Esophagus squamous epithelium (tissue), 5 donors: ENCODE results near the gene ADAM12. TPM values are rescaled to one million over a fixed set of nuclear protein-coding genes. Genes with fewer than 3 reads are reported as not detected.

Experiments
- DNase-seq: peaks from one replicate; lab custom pipeline; 2025; lab: John Stamatoyannopoulos, UW
- H3K27ac ChIP-seq, 4 donors: fragments of 200-600 bp; sonication (generic); one replicate each; pipeline ENCODE4 v1.5.1; 2016 to 2019; ENCODE audit warnings: mild to moderate bottlenecking in 1 of 4
- H3K27me3 ChIP-seq, 4 donors: fragments of 200-600 bp; sonication (generic); 1 replicate in 3 of 4; 2 replicates in 1 of 4; pipeline versions ENCODE4 v1.5.1 to v1.6.0; 2017 to 2021; ENCODE audit warnings: antibody characterized with exemption in 1 of 4
- H3K36me3 ChIP-seq, 3 donors: fragments of 200-600 bp; sonication (generic); one replicate each; pipeline ENCODE4 v1.5.1; 2016 to 2019
- H3K4me1 ChIP-seq, 3 donors: fragments of 200-600 bp; sonication (generic); one replicate each; pipeline ENCODE4 v1.5.1; 2017 to 2019
- H3K4me3 ChIP-seq, 4 donors: fragments of 200-600 bp; sonication (generic); 1 replicate in 3 of 4; 2 replicates in 1 of 4; pipeline ENCODE4 v1.5.1; 2016 to 2019; ENCODE audit warnings: mild to moderate bottlenecking in 2 of 4, moderate library complexity in 1 of 4
- H3K9me3 ChIP-seq, 3 donors: fragments of 200-600 bp; sonication (generic); one replicate each; pipeline ENCODE4 v1.5.1; 2016 to 2019
- CTCF ChIP-seq, 6 experiments: fragments of 450-650 bp in 4 of 6; fragments of 200-600 bp in 2 of 6; sonication (generic) in 2 of 6; IDR thresholded peaks; one replicate each; pipeline ENCODE4 v1.5.1; 2016 to 2019; ENCODE audit warnings: antibody characterized with exemption in 6 of 6, mild to moderate bottlenecking in 4 of 6, moderate library complexity in 4 of 6
- POLR2A ChIP-seq, 4 donors: fragments of 450-650 bp; IDR thresholded peaks; one replicate each; pipeline ENCODE4 v1.6.1; 2017; ENCODE audit warnings: antibody characterized with exemption in 4 of 4, mild to moderate bottlenecking in 4 of 4, moderate library complexity in 3 of 4
- WGBS, 2 donors: methylation state at CpG; one replicate each; pipeline ENCODE4 v1.1.5; 2018; 5-methylcytosine and 5-hydroxymethylcytosine counted together
- intact Hi-C: fragments of 100-400 bp; cut with DNase I; formaldehyde crosslinking; loops from one replicate; pipeline ENCODE4 v1.15.0; 2022
- total RNA-seq, 4 donors: library from RNA; depleted of rRNA; stranded (reverse); fragments of >200 nt; gene quantifications; one replicate each; pipeline ENCODE4 v1.1.0, GENCODE V29; 2016
- donor health status: DM: yes; HTN: yes; CAD: no.

ADAM12 gene
- total RNA-seq, 4 donors from 2014 or later = 0.57 to 1.1 (median 0.76) TPM; not detected in 1

GRCh38 chr10:126027692-126028091, 360.6 kb downstream of the ADAM12 start:
- Histone ChIP-seq H3K27ac (no peak overlapping the region), H3K27me3 (no peaks in the 10 kb centered on the region), H3K4me1 (no peaks in the 10 kb centered on the region), H3K9me3 (peaks cover 0 to 8% (median 0%) of the 10 kb centered on the region in 3 donors), H3K36me3 (no peaks in the 10 kb centered on the region), H3K4me3 (no peak overlapping the region)
- intact Hi-C loops = no loop called here
- TF ChIP-seq CTCF (IDR thresholded peaks at IDR 0.05) (no peak), POLR2A (IDR thresholded peaks at IDR 0.05) (no peak)
- WGBS, 2 donors = 64 to 68% methylated on average over 1 of the region's 1 CpG
- no peak for DNase-seq

GRCh38 chr10:126022841-126023240, 365.4 kb downstream of the ADAM12 start:
- Histone ChIP-seq H3K4me1 (no peaks in the 10 kb centered on the region), H3K4me3 (no peak overlapping the region), H3K36me3 (no peaks in the 10 kb centered on the region), H3K27ac (no peak overlapping the region), H3K27me3 (no peaks in the 10 kb centered on the region), H3K9me3 (peaks cover 0 to 3% (median 0%) of the 10 kb centered on the region in 3 donors)
- no peak for DNase-seq
- intact Hi-C loops = no loop called here
- TF ChIP-seq POLR2A (IDR thresholded peaks at IDR 0.05) = no peak
- TF ChIP-seq CTCF (IDR thresholded peaks at IDR 0.05) = no peak
- WGBS, 2 donors = 87 to 89% methylated on average over 5 of the region's 5 CpGs

GRCh38 chr10:126021833-126022500, 366.3 kb downstream of the ADAM12 start:
- Histone ChIP-seq H3K4me3 (no peak overlapping the region), H3K27ac (no peak overlapping the region), H3K36me3 (no peaks in the 10 kb centered on the region), H3K27me3 (no peaks in the 10 kb centered on the region), H3K4me1 (no peaks in the 10 kb centered on the region), H3K9me3 (no peaks in the 10 kb centered on the region)
- TF ChIP-seq POLR2A (IDR thresholded peaks at IDR 0.05) (no peak), CTCF (IDR thresholded peaks at IDR 0.05) (no peak)
- intact Hi-C loops = no loop called here
- 65 to 82% methylated on average over 5 of the region's 5 CpGs for WGBS, 2 donors
- no peak for DNase-seq

GRCh38 chr10:126017961-126018560, 370.2 kb downstream of the ADAM12 start:
- H3K27me3 ChIP-seq = no peaks in the 10 kb centered on the region
- no peaks in the 10 kb centered on the region for H3K4me1 ChIP-seq
- DNase-seq = no peak
- intact Hi-C loops = no loop called here
- H3K36me3 ChIP-seq = no peaks in the 10 kb centered on the region
- no peaks in the 10 kb centered on the region for H3K9me3 ChIP-seq
- WGBS, 2 donors = 67 to 74% methylated on average over 2 of the region's 2 CpGs
- H3K27ac ChIP-seq = no peak overlapping the region
- no peak for TF ChIP-seq POLR2A (IDR thresholded peaks at IDR 0.05)
- TF ChIP-seq CTCF (IDR thresholded peaks at IDR 0.05) = no peak
- no peak overlapping the region for H3K4me3 ChIP-seq

- 90 to 95% methylated on average over 3 of the region's 3 CpGs for WGBS, 2 donors
- H3K4me3 ChIP-seq = no peak overlapping the region
- intact Hi-C loops = no loop called here
Measured at GRCh38 chr10:126016882-126017281, 371.4 kb downstream of the ADAM12 start.

More at GRCh38 chr10:126016882-126017281, 371.4 kb downstream of the ADAM12 start:
- Histone ChIP-seq H3K36me3 (no peaks in the 10 kb centered on the region), H3K27me3 (no peaks in the 10 kb centered on the region), H3K27ac (no peak overlapping the region), H3K9me3 (no peaks in the 10 kb centered on the region), H3K4me1 (no peaks in the 10 kb centered on the region)
- DNase-seq = no peak
- no peak for TF ChIP-seq POLR2A (IDR thresholded peaks at IDR 0.05)
- TF ChIP-seq CTCF (IDR thresholded peaks at IDR 0.05) = no peak
